NCI-H446 treated with DMSO at 0.1 percent for 48 hours (cell line): Measurements from ENCODE around the gene SORCS3.
A peak's percentile ranks its signal among the peaks of the same experiment; 100 is the strongest.

Experiments
- DNase-seq: peaks from one replicate; lab custom pipeline; 2025; lab: John Stamatoyannopoulos, UW

SORCS3 gene

GRCh38 chr10:105262666-105263065, 621.6 kb downstream of the SORCS3 start:
- DNase-seq, result no peak

- DNase-seq, result no peak
Observed at GRCh38 chr10:105266966-105267539, 626.0 kb downstream of the SORCS3 start.

- DNase-seq, result no peak
Observed at GRCh38 chr10:105268961-105269360, 627.9 kb downstream of the SORCS3 start.

- no peak for DNase-seq
Observed at GRCh38 chr10:105269689-105270088, 628.6 kb downstream of the SORCS3 start.

- no peak for DNase-seq
Observed at GRCh38 chr10:105274556-105275070, 633.5 kb downstream of the SORCS3 start.

- no peak for DNase-seq
Observed at GRCh38 chr10:105278439-105278838, 637.3 kb downstream of the SORCS3 start.

GRCh38 chr10:105279101-105279500, 638.0 kb downstream of the SORCS3 start:
- no peak for DNase-seq

- DNase-seq, result no peak
Observed at GRCh38 chr10:105280895-105281294, 639.8 kb downstream of the SORCS3 start.

GRCh38 chr10:105284476-105285215, 643.6 kb downstream of the SORCS3 start:
- no peak for DNase-seq

GRCh38 chr10:105288026-105288425, 646.9 kb downstream of the SORCS3 start:
- DNase-seq, result peak; percentile 66

- no peak for DNase-seq
Observed at GRCh38 chr10:105288613-105289012, 647.5 kb downstream of the SORCS3 start.

GRCh38 chr10:105291571-105291970, 650.5 kb downstream of the SORCS3 start:
- DNase-seq, result no peak

GRCh38 chr10:105292236-105292635, 651.1 kb downstream of the SORCS3 start:
- no peak for DNase-seq
